ENCODE data around the gene PLEKHA1.

DNA sequence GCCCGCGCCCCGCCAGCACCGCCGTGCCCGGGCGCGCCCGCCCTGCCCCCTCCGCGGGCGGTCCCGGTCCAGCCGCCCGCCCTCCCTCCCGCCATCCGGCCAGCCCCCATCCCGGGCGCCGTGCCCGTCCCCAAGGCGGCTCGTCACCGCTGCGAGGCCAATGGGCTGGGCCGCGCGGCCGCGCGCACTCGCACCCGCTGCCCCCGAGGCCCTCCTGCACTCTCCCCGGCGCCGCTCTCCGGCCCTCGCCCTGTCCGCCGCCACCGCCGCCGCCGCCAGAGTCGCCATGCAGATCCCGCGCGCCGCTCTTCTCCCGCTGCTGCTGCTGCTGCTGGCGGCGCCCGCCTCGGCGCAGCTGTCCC, 86.8 kb downstream of the PLEKHA1 start, which contains the start of gene HTRA1:
- TF ChIP-seq POLR2AphosphoS5 (IDR thresholded peaks at IDR 0.05; ENCODE audit: low read depth, low read length) (no peak), TAF1 (IDR thresholded peaks at IDR 0.05; ENCODE audit: borderline replicate concordance, insufficient read depth, low read length) (no peak)

Data from PFSK-1 (cell line).